Pancreas (tissue), 10 donors: ENCODE data around the gene PRIMA1. TPM values are rescaled to one million over a fixed set of nuclear protein-coding genes. Genes with fewer than 3 reads are reported as not detected.

Source experiments
- ATAC-seq, 4 donors: fragments of 200-7000 bp; cut with Tn5 transposase; one replicate each; pipeline versions ENCODE4 v1.8.0 to v1.9.1; 2020; ENCODE audit warnings: mild to moderate bottlenecking in 4 of 4, moderate library complexity in 4 of 4
- DNase-seq, 6 donors: peaks; one replicate each; pipeline ENCODE4 v3.0.0-alpha.2; 2020
- FAIRE-seq: peaks from 2 replicates; lab custom pipeline; 2012; peaks lifted over from hg19 to GRCh38; lab: Jason Lieb, UNC
- H3K27ac ChIP-seq, 4 donors: fragments of 200-600 bp; sonication (generic); 1 replicate in 3 of 4; 2 replicates in 1 of 4; pipeline versions ENCODE4 v1.5.0 to v1.8.0; 2020
- H3K27me3 ChIP-seq, 4 donors: fragments of 200-600 bp; one replicate each; pipeline ENCODE4 v1.8.0; 2021
- H3K36me3 ChIP-seq, 3 donors: fragments of 200-600 bp; sonication (generic) in 1 of 3; one replicate each; pipeline versions ENCODE4 v1.5.0 to v1.8.0; 2020 to 2021
- H3K4me1 ChIP-seq, 3 donors: fragments of 200-600 bp; one replicate each; pipeline ENCODE4 v1.8.0; 2021
- H3K4me3 ChIP-seq, 4 donors: fragments of 200-600 bp; sonication (generic) in 2 of 4; one replicate each; pipeline versions ENCODE4 v1.5.0 to v1.8.0; 2020 to 2021
- H3K9me3 ChIP-seq, 4 donors: fragments of 200-600 bp; one replicate each; pipeline ENCODE4 v1.8.0; 2021
- CTCF ChIP-seq, 4 donors: fragments of 200-600 bp; sonication (generic) in 3 of 4; IDR thresholded peaks; one replicate each; pipeline versions ENCODE4 v1.5.0 to v1.8.0; 2021; ENCODE audit warnings: antibody characterized with exemption in 4 of 4
- WGBS, 2 donors: extraction: QIAGEN DNeasy Blood & Tissue Kit; methylation state at CpG; one replicate each; pipeline ENCODE4 v1.1.7; 2013; 5-methylcytosine and 5-hydroxymethylcytosine counted together
- intact Hi-C, 3 donors: fragments of 100-400 bp; cut with DNase I; formaldehyde crosslinking; loops; one replicate each; pipeline versions ENCODE4 v1.11.1 to v1.14.2; 2022
- polyA plus RNA-seq, 2 donors: library from polyadenylated mRNA; stranded (reverse); fragments of 200-250 nt; gene quantifications; one replicate each; pipeline ENCODE4 v1.2.3, GENCODE V29; 2013
- total RNA-seq, 6 donors: library from RNA; stranded (reverse); fragmentation: NEBNext Ultra II Directional in 4 of 6; extraction: Animal tissue kit (Norgen Biotek cat#: 25700) in 4 of 6; gene quantifications; one replicate each; pipeline versions ENCODE4 v1.2.1 to v1.2.4, GENCODE V29; 2021 to 2023
- donor health status: healthy with polysubstance abuse.
- donor health status: DM: no; HTN: no; CAD: no; lungs with moderate emphysema.
- donor health status: DM: no; HTN: no; CAD: no.
- donor health status: control.
- donor health status: control.
- donor health status: Bipolar disorder and iron deficiency.
- donor health status: DM: yes; HTN: yes; CAD: no.
- donor health status: DM: no; HTN: no; CAD: no.
- donor health status: DM: no; HTN: no; CAD: no.
- donor health status: DM: yes; HTN: yes; CAD: no.

PRIMA1 gene
- total and polyA plus RNA-seq, 8 donors: 0.27 to 0.61 (median 0.33) TPM

DNA sequence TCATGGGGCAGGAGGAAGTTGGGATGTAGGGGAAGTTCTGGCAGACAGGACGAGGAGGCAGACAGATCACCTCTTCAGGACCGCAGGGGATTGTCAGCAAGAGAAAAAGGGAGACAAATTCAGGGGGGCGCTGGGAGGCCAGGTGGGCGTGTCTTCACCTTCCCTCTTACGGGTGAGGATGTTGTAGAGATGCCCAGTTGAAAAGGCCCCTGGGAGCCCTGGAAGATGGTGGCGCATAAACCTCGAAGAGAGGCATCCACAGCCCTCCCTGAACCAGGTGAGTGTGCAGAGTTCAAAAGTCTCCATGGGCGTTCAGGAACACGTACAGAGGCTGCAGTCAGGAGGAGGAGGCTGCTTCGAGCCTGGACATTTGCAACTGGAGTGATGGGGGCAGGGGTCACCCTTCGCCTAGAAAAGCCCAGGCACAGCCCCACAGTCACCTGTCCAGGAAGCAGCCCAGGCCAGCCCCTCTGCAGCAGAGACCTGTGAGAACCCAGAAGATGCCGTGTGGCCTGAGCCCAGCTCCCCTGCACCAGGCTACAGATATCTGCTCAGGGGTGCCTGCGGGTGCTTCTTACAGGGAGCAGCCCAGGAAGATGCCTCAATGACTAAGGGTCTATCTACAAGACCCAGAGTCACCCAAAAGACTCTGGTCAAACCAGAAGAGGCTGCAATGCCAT, 74.4 kb downstream of the PRIMA1 start:
- Histone ChIP-seq H3K4me1 (no peaks in the 10 kb centered on the region), H3K4me3 (no peak overlapping the region), H3K9me3 (no peaks in the 10 kb centered on the region), H3K36me3 (no peaks in the 10 kb centered on the region), H3K27ac (no peak overlapping the region), H3K27me3 (no peaks in the 10 kb centered on the region)
- intact Hi-C loops: no loop called here
- no peak for TF ChIP-seq CTCF (IDR thresholded peaks at IDR 0.05)
- DNase-seq (no peak), FAIRE-seq (no peak), ATAC-seq (no peak)
- 50 to 62% methylated on average over 13 of the region's 13 CpGs for WGBS, 2 donors

- Histone ChIP-seq H3K9me3 (no peaks in the 10 kb centered on the region), H3K36me3 (no peaks in the 10 kb centered on the region), H3K4me1 (no peaks in the 10 kb centered on the region), H3K27me3 (no peaks in the 10 kb centered on the region), H3K4me3 (no peak overlapping the region), H3K27ac (no peak overlapping the region)
- DNase-seq (no peak), FAIRE-seq (no peak), ATAC-seq (no peak)
- intact Hi-C loops: no loop called here
- TF ChIP-seq CTCF (IDR thresholded peaks at IDR 0.05): no peak
- 62 to 68% methylated on average over 18 of the region's 18 CpGs for WGBS, 2 donors
Measured at GRCh38 chr14:93712838-93713724, 75.2 kb downstream of the PRIMA1 start.

- WGBS, 2 donors: 40 to 43% methylated on average over 9 of the region's 9 CpGs
- no peak for TF ChIP-seq CTCF (IDR thresholded peaks at IDR 0.05)
- no peak for DNase-seq
Measured at GRCh38 chr14:93712079-93712837, 76.0 kb downstream of the PRIMA1 start.

DNA sequence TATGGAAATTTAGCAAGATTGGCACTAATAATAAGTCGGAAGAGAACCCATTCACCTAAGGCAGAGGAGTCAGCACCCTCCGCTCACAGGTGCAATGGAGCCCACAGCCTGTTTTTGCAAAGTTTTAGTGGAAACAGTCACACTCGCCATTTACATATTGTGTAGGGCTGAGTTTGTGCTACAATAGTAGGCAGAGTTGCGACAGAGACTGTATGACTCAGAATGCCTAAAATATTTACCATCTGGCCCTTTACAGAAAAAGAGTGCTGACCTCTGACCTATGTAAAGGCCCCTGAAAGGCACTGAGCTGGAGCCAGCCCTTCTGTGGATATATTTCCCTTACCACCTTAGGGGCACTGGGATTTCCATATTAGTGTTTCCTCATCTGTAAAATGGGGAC, 79.0 kb downstream of the PRIMA1 start:
- ATAC-seq: no peak
- WGBS, 2 donors: 91 to 94% methylated on average over 4 of the region's 4 CpGs
- Histone ChIP-seq H3K27me3 (no peaks in the 10 kb centered on the region), H3K9me3 (no peaks in the 10 kb centered on the region), H3K4me1 (no peaks in the 10 kb centered on the region), H3K27ac (no peak overlapping the region), H3K36me3 (no peaks in the 10 kb centered on the region), H3K4me3 (no peak overlapping the region)
- intact Hi-C loops: no loop called here
- no peak for DNase-seq
- TF ChIP-seq CTCF (IDR thresholded peaks at IDR 0.05): no peak
- no peak for FAIRE-seq

More at GRCh38 chr14:93712079-93712837, 76.0 kb downstream of the PRIMA1 start:
- FAIRE-seq (no peak), ATAC-seq (no peak)
- Histone ChIP-seq H3K27me3 (no peaks in the 10 kb centered on the region), H3K36me3 (no peaks in the 10 kb centered on the region), H3K4me1 (no peaks in the 10 kb centered on the region), H3K27ac (no peak overlapping the region), H3K4me3 (no peak overlapping the region), H3K9me3 (no peaks in the 10 kb centered on the region)
- intact Hi-C loops: no loop called here
